T-cell (primary cell): ENCODE data around the gene GNPAT. TPM values are rescaled to one million over a fixed set of nuclear protein-coding genes. Genes with fewer than 3 reads are reported as not detected.

ENCODE experiments used
- ATAC-seq, 4 experiments: fragments of 200-7000 bp in 3 of 4; fragments of 150-1000 bp in 1 of 4; cut with Tn5 transposase; replicated peaks in 1 of 4; 1 replicate in 3 of 4; 2 replicates in 1 of 4; pipeline ENCODE4 v1.10.0; 2021; ENCODE audit warnings: moderate library complexity in 3 of 4, mild to moderate bottlenecking in 2 of 4, moderate number of reproducible peaks in 1 of 4
- CTCF ChIA-PET, 2 donors: fragments of 300-600 bp; sonication (Branson Sonifier 250); formaldehyde crosslinking; loops; one replicate each; lab custom pipeline; 2022; ENCODE audit warnings: antibody characterized with exemption in 2 of 2; lab: Charles Lee
- POLR2A ChIA-PET, 2 donors: fragments of 300-600 bp; sonication (Branson Sonifier 250); formaldehyde crosslinking; loops; one replicate each; lab custom pipeline; 2022; ENCODE audit warnings: antibody characterized with exemption in 2 of 2; lab: Charles Lee
- DNase-seq, 35 experiments: peaks; one replicate each; pipeline versions ENCODE4 v3.0.0 to v3.0.0-alpha.2; 2013 to 2023
- H3K27ac ChIP-seq: one replicate; pipeline ENCODE4 v1.5.1; 2013; ENCODE audit warnings: low read length
- H3K27me3 ChIP-seq, 2 experiments: replicated peaks in 1 of 2; 1 replicate in 1 of 2; 2 replicates in 1 of 2; pipeline versions ENCODE4 v1.6.1 to v1.7.0; 2013; ENCODE audit warnings: low read length in 1 of 2, mixed read lengths in 1 of 2; ENCODE audit not compliant: control insufficient read depth in 2 of 2, insufficient read depth in 2 of 2; ENCODE audit errors: extremely low read depth in 1 of 2
- H3K36me3 ChIP-seq, 2 donors: 1 replicate in 1 of 2; 2 replicates in 1 of 2; pipeline versions ENCODE4 v1.6.1 to v1.7.0; 2013; ENCODE audit warnings: low read length in 1 of 2; ENCODE audit not compliant: control insufficient read depth in 2 of 2, insufficient read depth in 1 of 2; ENCODE audit errors: extremely low read depth in 1 of 2
- H3K4me1 ChIP-seq, 2 experiments: 1 replicate in 1 of 2; 2 replicates in 1 of 2; pipeline versions ENCODE4 v1.6.1 to v1.7.0; 2013; ENCODE audit warnings: low read length in 2 of 2, mixed read lengths in 1 of 2; ENCODE audit not compliant: insufficient read depth in 2 of 2, control insufficient read depth in 1 of 2; ENCODE audit errors: extremely low read depth in 1 of 2
- H3K4me3 ChIP-seq, 2 donors: 1 replicate in 1 of 2; 2 replicates in 1 of 2; pipeline versions ENCODE4 v1.5.1 to v1.7.0; 2013; ENCODE audit warnings: mild to moderate bottlenecking in 2 of 2, low read length in 1 of 2, moderate library complexity in 1 of 2; ENCODE audit not compliant: control insufficient read depth in 1 of 2; ENCODE audit errors: extremely low read depth in 1 of 2
- H3K9me3 ChIP-seq: 2 replicates; pipeline ENCODE4 v1.7.0; 2013
- H3K27ac Mint-ChIP-seq, 2 donors: one replicate each; pipeline ENCODE4 v1.8.0; 2020 to 2021; ENCODE audit warnings: mild to moderate bottlenecking in 2 of 2, mixed read lengths in 2 of 2
- H3K27me3 Mint-ChIP-seq, 2 donors: one replicate each; pipeline ENCODE4 v1.8.0; 2021 to 2022; ENCODE audit warnings: mixed read lengths in 2 of 2
- H3K36me3 Mint-ChIP-seq: one replicate; pipeline ENCODE4 v1.8.0; 2021; ENCODE audit warnings: mixed read lengths
- H3K4me1 Mint-ChIP-seq, 3 donors: one replicate each; pipeline ENCODE4 v1.8.0; 2020 to 2022; ENCODE audit warnings: mixed read lengths in 3 of 3, mild to moderate bottlenecking in 1 of 3
- H3K4me3 Mint-ChIP-seq, 3 donors: one replicate each; pipeline ENCODE4 v1.8.0; 2020 to 2022; ENCODE audit warnings: mild to moderate bottlenecking in 3 of 3, mixed read lengths in 3 of 3, moderate library complexity in 3 of 3
- H3K9me3 Mint-ChIP-seq, 3 donors: one replicate each; pipeline ENCODE4 v1.8.0; 2020 to 2022; ENCODE audit warnings: mixed read lengths in 3 of 3
- WGBS: methylation state at CpG from one replicate; pipeline ENCODE4 v1.1.5; 2013; ENCODE audit warnings: missing lambda C conversion rate; ENCODE audit not compliant: insufficient coverage; 5-methylcytosine and 5-hydroxymethylcytosine counted together
- total RNA-seq, 35 experiments: library from RNA in 6 of 35; stranded (reverse) in 6 of 35; fragments of 120-200 nt in 1 of 35; gene quantifications; one replicate each; pipeline versions ENCODE4 v1.2.1 to v1.2.4 and lab custom pipeline; 2013 to 2026

The GNPAT gene
- total RNA-seq, 5 donors from 2014 or later (not counting 1 experiment from before 2014, with no cell fraction given), result 23.7 to 36.9 (median 35.5) TPM

- no peaks in the 10 kb centered on the region for H3K4me1 Mint-ChIP-seq
- DNase-seq, result no peak
- WGBS, result 100% methylated on average over 1 of the region's 1 CpG
Observed at GRCh38 chr1:231264642-231265041, 23.6 kb downstream of the GNPAT start.

GRCh38 chr1:231265379-231265778, 24.4 kb downstream of the GNPAT start:
- no peaks in the 10 kb centered on the region for H3K9me3 ChIP-seq
- H3K27me3 ChIP-seq, result no peaks in the 10 kb centered on the region
- WGBS, result no CpG with 5 or more reads among the region's 3 CpGs
- no peak overlapping the region for H3K27ac ChIP-seq
- no peak overlapping the region for H3K4me3 Mint-ChIP-seq
- peaks cover 0 to 79% of the 10 kb centered on the region in 2 donors for H3K36me3 ChIP-seq
- H3K27me3 Mint-ChIP-seq, result no peaks in the 10 kb centered on the region
- no peak for DNase-seq
- no peaks in the 10 kb centered on the region for H3K4me1 Mint-ChIP-seq
- H3K27ac Mint-ChIP-seq, result no peak overlapping the region
- CTCF ChIA-PET, result no interaction called here
- H3K4me1 ChIP-seq, result no peaks in the 10 kb centered on the region
- ATAC-seq, result no peak
- H3K9me3 Mint-ChIP-seq, result no peaks in the 10 kb centered on the region
- H3K36me3 Mint-ChIP-seq, result peaks cover 70% of the 10 kb centered on the region
- POLR2A ChIA-PET, result no interaction called here
- no peak overlapping the region for H3K4me3 ChIP-seq

More at GRCh38 chr1:231264642-231265041, 23.6 kb downstream of the GNPAT start:
- Mint-ChIP-seq H3K27ac (no peak overlapping the region), H3K36me3 (peaks cover 72% of the 10 kb centered on the region), H3K9me3 (no peaks in the 10 kb centered on the region), H3K4me3 (no peak overlapping the region), H3K27me3 (no peaks in the 10 kb centered on the region)
- no peak for ATAC-seq
- H3K4me3 ChIP-seq, result no peak overlapping the region
- H3K27ac ChIP-seq, result no peak overlapping the region
- peaks cover 0 to 79% of the 10 kb centered on the region in 2 donors for H3K36me3 ChIP-seq
- no peaks in the 10 kb centered on the region for H3K9me3 ChIP-seq
- POLR2A ChIA-PET, result no interaction called here
- H3K27me3 ChIP-seq, result no peaks in the 10 kb centered on the region
- CTCF ChIA-PET, result no interaction called here
- no peaks in the 10 kb centered on the region for H3K4me1 ChIP-seq

GRCh38 chr1:231266811-231267322, 25.9 kb downstream of the GNPAT start:
- H3K27ac Mint-ChIP-seq, result no peak overlapping the region
- DNase-seq, result no peak
- no peaks in the 10 kb centered on the region for H3K27me3 ChIP-seq
- no peaks in the 10 kb centered on the region for H3K9me3 ChIP-seq
- CTCF ChIA-PET, result no interaction called here
- 33% methylated on average over 1 of the region's 1 CpG for WGBS
- H3K27me3 Mint-ChIP-seq, result no peaks in the 10 kb centered on the region
- no peaks in the 10 kb centered on the region for H3K4me1 ChIP-seq
- H3K4me1 Mint-ChIP-seq, result peaks cover 0 to 2% (median 0%) of the 10 kb centered on the region in 3 donors
- no peak overlapping the region for H3K4me3 Mint-ChIP-seq
- H3K4me3 ChIP-seq, result no peak overlapping the region
- no peak overlapping the region for H3K27ac ChIP-seq
- POLR2A ChIA-PET, result no interaction called here
- ATAC-seq, result no peak
- H3K36me3 ChIP-seq, result peaks cover 3 to 78% of the 10 kb centered on the region in 2 donors
- no peaks in the 10 kb centered on the region for H3K9me3 Mint-ChIP-seq
- H3K36me3 Mint-ChIP-seq, result peaks cover 70% of the 10 kb centered on the region

- no peaks in the 10 kb centered on the region for H3K9me3 ChIP-seq
- peaks cover 0 to 4% of the 10 kb centered on the region in 2 experiments for H3K4me1 ChIP-seq
- WGBS, result no CpG with 5 or more reads among the region's 3 CpGs
- ChIA-PET CTCF (no interaction called here), POLR2A (no interaction called here)
- H3K9me3 Mint-ChIP-seq, result no peaks in the 10 kb centered on the region
- H3K36me3 Mint-ChIP-seq, result peaks cover 68% of the 10 kb centered on the region
- DNase-seq, result peak in 2 of 35 experiments; percentile 1 to 11
- peaks cover 3 to 73% of the 10 kb centered on the region in 2 donors for H3K36me3 ChIP-seq
- no peak overlapping the region for H3K27ac ChIP-seq
- peak overlapping the region; percentile 77 to 83 for H3K27ac Mint-ChIP-seq
- peak overlapping the region in 1 of 3 donors; percentile 29 for H3K4me3 Mint-ChIP-seq
- peaks cover 6 to 14% (median 8%) of the 10 kb centered on the region in 3 donors for H3K4me1 Mint-ChIP-seq
- no peaks in the 10 kb centered on the region for H3K27me3 Mint-ChIP-seq
- H3K4me3 ChIP-seq, result no peak overlapping the region
- H3K27me3 ChIP-seq, result no peaks in the 10 kb centered on the region
- peak; percentile 43 to 63 (median 54) for ATAC-seq
Observed at GRCh38 chr1:231272173-231272572, 31.2 kb downstream of the GNPAT start.

- peak overlapping the region; percentile 77 to 83 for H3K27ac Mint-ChIP-seq
- POLR2A ChIA-PET, result no interaction called here
Observed at GRCh38 chr1:231272880-231273279, 31.9 kb downstream of the GNPAT start.

GRCh38 chr1:231274119-231274825, 33.3 kb downstream of the GNPAT start:
- CTCF ChIA-PET, result no interaction called here
- ATAC-seq, result no peak
- POLR2A ChIA-PET, result no interaction called here
- Mint-ChIP-seq H3K4me1 (peaks cover 6 to 14% (median 8%) of the 10 kb centered on the region in 3 donors), H3K4me3 (no peak overlapping the region), H3K9me3 (no peaks in the 10 kb centered on the region), H3K27ac (peak overlapping the region in 1 of 2 donors; percentile 79), H3K36me3 (peaks cover 63% of the 10 kb centered on the region), H3K27me3 (no peaks in the 10 kb centered on the region)
- Histone ChIP-seq H3K4me3 (no peak overlapping the region), H3K27me3 (no peaks in the 10 kb centered on the region), H3K27ac (no peak overlapping the region), H3K36me3 (peaks cover 6 to 61% of the 10 kb centered on the region in 2 donors), H3K4me1 (peaks cover 0 to 4% of the 10 kb centered on the region in 2 experiments), H3K9me3 (no peaks in the 10 kb centered on the region)
- 75% methylated on average over 7 of the region's 8 CpGs for WGBS
- DNase-seq, result no peak

More at GRCh38 chr1:231272880-231273279, 31.9 kb downstream of the GNPAT start:
- Mint-ChIP-seq H3K4me1 (peaks cover 6 to 14% (median 8%) of the 10 kb centered on the region in 3 donors), H3K4me3 (peak overlapping the region in 1 of 3 donors; percentile 41), H3K36me3 (peaks cover 68% of the 10 kb centered on the region), H3K27me3 (no peaks in the 10 kb centered on the region), H3K9me3 (no peaks in the 10 kb centered on the region)
- Histone ChIP-seq H3K36me3 (peaks cover 3 to 69% of the 10 kb centered on the region in 2 donors), H3K9me3 (no peaks in the 10 kb centered on the region), H3K4me1 (peaks cover 0 to 4% of the 10 kb centered on the region in 2 experiments), H3K27me3 (no peaks in the 10 kb centered on the region), H3K27ac (no peak overlapping the region), H3K4me3 (no peak overlapping the region)
- 82% methylated on average over 2 of the region's 2 CpGs for WGBS
- CTCF ChIA-PET, result no interaction called here
- no peak for DNase-seq
- no peak for ATAC-seq
